A549 (cell line): ENCODE results near the gene FBXO24.

Source experiments
- CBX8 ChIP-seq: fragments of 200-600 bp; sonication (generic); IDR thresholded peaks from 2 replicates; pipeline ENCODE4 v1.6.1; 2016
- EHF ChIP-seq: fragments of 250-450 bp; sonication (Bioruptor Pico); IDR thresholded peaks from 2 replicates; pipeline ENCODE4 v1.5.0; 2020; ENCODE audit warnings: mild to moderate bottlenecking
- EHMT2 ChIP-seq: fragments of 200-600 bp; sonication (generic); IDR thresholded peaks from 2 replicates; pipeline ENCODE4 v1.6.1; 2016; ENCODE audit warnings: antibody characterized with exemption, low read depth, mild to moderate bottlenecking, moderate library complexity
- ELK1 ChIP-seq: fragments of 150-350 bp; IDR thresholded peaks from 2 replicates; pipeline ENCODE4 v1.6.1; 2014; ENCODE audit warnings: low read depth, mild to moderate bottlenecking, low read length
- MAFK ChIP-seq: fragments of 450-650 bp; IDR thresholded peaks from 2 replicates; pipeline ENCODE4 v1.6.1; 2014; ENCODE audit not compliant: partially characterized antibody
- POLR2A ChIP-seq: IDR thresholded peaks from 2 replicates; pipeline ENCODE4 v1.6.1; 2012; ENCODE audit warnings: mild to moderate bottlenecking, low read length
- TF ChIP-seq, protein P1 (sequence below): fragments of >200 bp; sonication (Bioruptor Twin); formaldehyde crosslinking; IDR thresholded peaks from 3 replicates; pipeline ENCODE4 v1.5.1; 2016

DNA sequence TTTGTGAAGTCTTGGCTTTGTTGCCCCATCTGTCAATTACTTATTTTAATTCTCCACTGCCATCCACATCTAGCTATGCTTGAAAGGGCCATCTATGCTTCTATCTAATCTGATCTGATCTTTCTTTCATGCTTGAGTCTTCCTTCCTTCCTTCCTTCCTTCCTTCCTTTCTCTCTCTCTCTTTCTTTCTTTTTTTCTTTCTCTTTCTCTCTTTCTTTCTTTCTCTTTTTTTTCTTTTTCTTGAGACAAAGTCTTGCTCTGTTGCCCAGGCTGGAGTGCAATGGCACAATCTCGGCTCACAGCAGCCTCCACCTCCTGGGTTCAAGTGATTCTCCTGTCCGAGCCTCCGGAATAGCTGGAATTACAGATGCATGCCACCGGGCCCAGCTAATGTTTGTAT is 43.9 kb downstream of the FBXO24 start:
- TF ChIP-seq, protein P1, sequence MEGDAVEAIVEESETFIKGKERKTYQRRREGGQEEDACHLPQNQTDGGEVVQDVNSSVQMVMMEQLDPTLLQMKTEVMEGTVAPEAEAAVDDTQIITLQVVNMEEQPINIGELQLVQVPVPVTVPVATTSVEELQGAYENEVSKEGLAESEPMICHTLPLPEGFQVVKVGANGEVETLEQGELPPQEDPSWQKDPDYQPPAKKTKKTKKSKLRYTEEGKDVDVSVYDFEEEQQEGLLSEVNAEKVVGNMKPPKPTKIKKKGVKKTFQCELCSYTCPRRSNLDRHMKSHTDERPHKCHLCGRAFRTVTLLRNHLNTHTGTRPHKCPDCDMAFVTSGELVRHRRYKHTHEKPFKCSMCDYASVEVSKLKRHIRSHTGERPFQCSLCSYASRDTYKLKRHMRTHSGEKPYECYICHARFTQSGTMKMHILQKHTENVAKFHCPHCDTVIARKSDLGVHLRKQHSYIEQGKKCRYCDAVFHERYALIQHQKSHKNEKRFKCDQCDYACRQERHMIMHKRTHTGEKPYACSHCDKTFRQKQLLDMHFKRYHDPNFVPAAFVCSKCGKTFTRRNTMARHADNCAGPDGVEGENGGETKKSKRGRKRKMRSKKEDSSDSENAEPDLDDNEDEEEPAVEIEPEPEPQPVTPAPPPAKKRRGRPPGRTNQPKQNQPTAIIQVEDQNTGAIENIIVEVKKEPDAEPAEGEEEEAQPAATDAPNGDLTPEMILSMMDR, result no peak
- TF ChIP-seq POLR2A (no peak), EHF (no peak), MAFK (no peak), EHMT2 (no peak), ELK1 (no peak), CBX8 (no peak)
